Measurements from ENCODE around the gene CNGA1.

The CNGA1 gene

GRCh38 chr4:47914220-47914925 lies 102.1 kb downstream of the CNGA1 start, which contains the start of gene NFXL1 (continued):
- peak; percentile 91 for TF ChIP-seq ZNF76 (tag by site-specific recombination; IDR thresholded peaks at IDR 0.05; ENCODE audit: borderline replicate concordance, low read depth)
- TF ChIP-seq ZBTB21 (tag by site-specific recombination; IDR thresholded peaks at IDR 0.05): 0 out of 2 replicates have a peak, but pooled peaks have one; percentile 13
- no peak for TF ChIP-seq ZNF48 (tag by site-specific recombination; IDR thresholded peaks at IDR 0.05)
- TF ChIP-seq ZNF600 (tag by site-specific recombination; IDR thresholded peaks at IDR 0.05): no peak
- TF ChIP-seq ZNF488 (tag by site-specific recombination; IDR thresholded peaks at IDR 0.05): no peak
- TF ChIP-seq MYNN (tag by site-specific recombination; IDR thresholded peaks at IDR 0.05; ENCODE audit: borderline replicate concordance): no peak
- TF ChIP-seq ZIC2 (tag by site-specific recombination; IDR thresholded peaks at IDR 0.05): peak; percentile 38; the same call in 1 of the 2 replicates
- TF ChIP-seq ZSCAN18 (tag by site-specific recombination; IDR thresholded peaks at IDR 0.05): no peak
- TF ChIP-seq KLF8 (tag by site-specific recombination; IDR thresholded peaks at IDR 0.05): peak; percentile 31; the same call in 1 of the 2 replicates
- TF ChIP-seq RBAK (tag by site-specific recombination; IDR thresholded peaks at IDR 0.05): no peak
- 0 out of 2 replicates have a peak, but pooled peaks have one; percentile 14 for TF ChIP-seq ZNF580 (tag by site-specific recombination; IDR thresholded peaks at IDR 0.05)
- TF ChIP-seq ZBTB10 (tag by site-specific recombination; IDR thresholded peaks at IDR 0.05): peak; percentile 73
- peak; percentile 95 for TF ChIP-seq ZBTB11 (tag by site-specific recombination; conservative IDR thresholded peaks at IDR 0.05; ENCODE audit: low read depth)
- peak; percentile 78 for TF ChIP-seq SP3 (tag by site-specific recombination; IDR thresholded peaks at IDR 0.05)
- TF ChIP-seq ZNF518A (tag by site-specific recombination; conservative IDR thresholded peaks at IDR 0.05; ENCODE audit: low read depth): 0 out of 2 replicates have a peak, but pooled peaks have one; percentile 9
- peak; percentile 20; the same call in 1 of the 2 replicates for TF ChIP-seq ZNF561 (tag by site-specific recombination; IDR thresholded peaks at IDR 0.05; ENCODE audit: borderline replicate concordance)
- TF ChIP-seq PRDM10 (tag by site-specific recombination; IDR thresholded peaks at IDR 0.05): peak; percentile 97
- TF ChIP-seq BCL6B (tag by site-specific recombination; IDR thresholded peaks at IDR 0.05): no peak

Data from HEK293 (cell line).